PFSK-1 (cell line): ENCODE measurements around the gene SSTR1.

Experiments used
- POLR2AphosphoS5 ChIP-seq: IDR thresholded peaks from 2 replicates; pipeline ENCODE4 v1.6.1; 2012; ENCODE audit warnings: low read depth, mild to moderate bottlenecking, control low read depth, low read length, moderate library complexity
- SIN3A ChIP-seq: IDR thresholded peaks from 2 replicates; pipeline ENCODE4 v1.6.1; 2012; ENCODE audit warnings: mild to moderate bottlenecking, low read length, moderate library complexity, borderline replicate concordance; ENCODE audit not compliant: insufficient read depth
- TAF1 ChIP-seq: IDR thresholded peaks from 2 replicates; pipeline ENCODE4 v1.6.1; 2012; ENCODE audit warnings: low read length, control low read depth, borderline replicate concordance; ENCODE audit not compliant: insufficient read depth
- TF ChIP-seq, protein P1 (sequence below), 2 experiments: IDR thresholded peaks; 2 replicates each; pipeline versions ENCODE4 v1.6.1 to v1.8.0; 2011 to 2012; ENCODE audit warnings: low read depth in 2 of 2, low read length in 2 of 2, control low read depth in 1 of 2, inconsistent platforms in 1 of 2, mild to moderate bottlenecking in 1 of 2, moderate library complexity in 1 of 2; ENCODE audit not compliant: insufficient read depth in 1 of 2

DNA sequence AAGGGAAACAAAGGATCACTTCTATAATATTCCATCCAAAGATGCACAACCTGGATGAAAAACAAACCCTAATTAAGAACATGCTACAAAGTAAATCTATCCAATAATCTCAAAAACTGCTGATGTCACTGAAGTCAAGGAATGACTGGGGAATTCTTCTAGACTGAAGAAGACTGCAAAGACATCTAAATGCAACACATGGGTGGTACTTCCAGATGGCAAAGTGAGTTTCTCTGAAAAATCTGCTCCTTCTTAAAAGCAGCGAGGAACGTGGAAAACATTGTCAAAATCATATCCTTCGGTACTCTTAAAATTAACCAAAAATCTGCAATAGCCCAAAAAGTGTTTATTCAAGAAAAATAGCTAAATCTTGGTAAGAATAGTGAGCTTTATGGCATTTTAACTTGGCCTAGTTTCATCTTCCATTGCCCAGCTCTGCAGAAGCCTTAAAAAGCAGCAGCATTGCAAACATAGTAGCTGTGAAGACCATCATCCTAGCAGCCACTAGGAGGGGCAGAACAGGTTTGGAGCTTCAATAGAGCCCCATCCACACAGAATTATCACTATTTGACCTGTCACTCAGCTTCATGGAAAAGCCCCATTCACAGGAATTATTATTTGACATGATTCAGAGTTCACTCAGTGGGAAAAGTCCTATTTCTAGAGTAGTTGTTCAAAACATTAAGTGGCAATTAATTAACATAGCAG is 40.8 kb downstream of the SSTR1 start:
- TF ChIP-seq, protein P1, sequence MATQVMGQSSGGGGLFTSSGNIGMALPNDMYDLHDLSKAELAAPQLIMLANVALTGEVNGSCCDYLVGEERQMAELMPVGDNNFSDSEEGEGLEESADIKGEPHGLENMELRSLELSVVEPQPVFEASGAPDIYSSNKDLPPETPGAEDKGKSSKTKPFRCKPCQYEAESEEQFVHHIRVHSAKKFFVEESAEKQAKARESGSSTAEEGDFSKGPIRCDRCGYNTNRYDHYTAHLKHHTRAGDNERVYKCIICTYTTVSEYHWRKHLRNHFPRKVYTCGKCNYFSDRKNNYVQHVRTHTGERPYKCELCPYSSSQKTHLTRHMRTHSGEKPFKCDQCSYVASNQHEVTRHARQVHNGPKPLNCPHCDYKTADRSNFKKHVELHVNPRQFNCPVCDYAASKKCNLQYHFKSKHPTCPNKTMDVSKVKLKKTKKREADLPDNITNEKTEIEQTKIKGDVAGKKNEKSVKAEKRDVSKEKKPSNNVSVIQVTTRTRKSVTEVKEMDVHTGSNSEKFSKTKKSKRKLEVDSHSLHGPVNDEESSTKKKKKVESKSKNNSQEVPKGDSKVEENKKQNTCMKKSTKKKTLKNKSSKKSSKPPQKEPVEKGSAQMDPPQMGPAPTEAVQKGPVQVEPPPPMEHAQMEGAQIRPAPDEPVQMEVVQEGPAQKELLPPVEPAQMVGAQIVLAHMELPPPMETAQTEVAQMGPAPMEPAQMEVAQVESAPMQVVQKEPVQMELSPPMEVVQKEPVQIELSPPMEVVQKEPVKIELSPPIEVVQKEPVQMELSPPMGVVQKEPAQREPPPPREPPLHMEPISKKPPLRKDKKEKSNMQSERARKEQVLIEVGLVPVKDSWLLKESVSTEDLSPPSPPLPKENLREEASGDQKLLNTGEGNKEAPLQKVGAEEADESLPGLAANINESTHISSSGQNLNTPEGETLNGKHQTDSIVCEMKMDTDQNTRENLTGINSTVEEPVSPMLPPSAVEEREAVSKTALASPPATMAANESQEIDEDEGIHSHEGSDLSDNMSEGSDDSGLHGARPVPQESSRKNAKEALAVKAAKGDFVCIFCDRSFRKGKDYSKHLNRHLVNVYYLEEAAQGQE (IDR thresholded peaks at IDR 0.05; ENCODE audit: insufficient read depth in 1 of 2, low read depth in 2 of 2, low read length in 2 of 2), result no peak
- no peak for TF ChIP-seq TAF1
- TF ChIP-seq POLR2AphosphoS5, result no peak
- TF ChIP-seq SIN3A, result no peak
